OCI-LY7 (cell line): ENCODE results near the gene GRK6. TPM values are rescaled to one million over a fixed set of nuclear protein-coding genes. Genes with fewer than 3 reads are reported as not detected.

Experiments
- BruUV-seq: library from RNA; stranded (reverse); fragments of 400-500 nt; replicated peaks from 2 replicates; lab custom pipeline; 2021; lab: Mats Ljungman, UMichigan
- CTCF ChIA-PET: fragments of 300-600 bp; sonication (Branson Sonifier 250); formaldehyde crosslinking; loops from one replicate; lab custom pipeline; 2022; ENCODE audit warnings: antibody characterized with exemption; ENCODE audit not compliant: unreplicated experiment; lab: Charles Lee
- POLR2A ChIA-PET: fragments of 300-600 bp; sonication (Branson Sonifier 250); formaldehyde crosslinking; loops from one replicate; lab custom pipeline; 2022; ENCODE audit warnings: antibody characterized with exemption; lab: Charles Lee
- DNase-seq: peaks from one replicate; pipeline ENCODE4 v3.0.0-alpha.2; 2015; ENCODE audit warnings: low spot score
- H2AFZ ChIP-seq: fragments of 200-600 bp; sonication (generic), shearing (Covaris generic); 2 replicates; pipeline ENCODE4 v1.6.1; 2014; ENCODE audit warnings: mild to moderate bottlenecking, antibody characterized with exemption, low read length, moderate library complexity
- H3K27ac ChIP-seq: fragments of 200-600 bp; sonication (generic); 2 replicates; pipeline ENCODE4 v1.5.1; 2014; ENCODE audit warnings: mixed run types, low read depth, mild to moderate bottlenecking, moderate library complexity, low read length, inconsistent platforms; ENCODE audit not compliant: poor library complexity, severe bottlenecking
- H3K36me3 ChIP-seq: fragments of 200-600 bp; sonication (generic); 2 replicates; pipeline ENCODE4 v1.6.1; 2014; ENCODE audit warnings: mild to moderate bottlenecking, antibody characterized with exemption, low read length, moderate library complexity, mixed read lengths; ENCODE audit not compliant: insufficient read depth
- H3K4me1 ChIP-seq: fragments of 200-600 bp; sonication (generic); 2 replicates; pipeline ENCODE4 v1.5.1; 2014; ENCODE audit warnings: mild to moderate bottlenecking, low read length; ENCODE audit not compliant: insufficient read depth, poor library complexity, severe bottlenecking
- H3K4me2 ChIP-seq: fragments of 200-600 bp; sonication (generic); 2 replicates; pipeline ENCODE4 v1.6.1; 2014; ENCODE audit warnings: mild to moderate bottlenecking, low read length
- H3K4me3 ChIP-seq: fragments of 200-600 bp; sonication (generic); 2 replicates; pipeline ENCODE4 v1.5.1; 2014; ENCODE audit warnings: mild to moderate bottlenecking, low read depth, low read length; ENCODE audit not compliant: poor library complexity, severe bottlenecking
- H3K79me2 ChIP-seq: fragments of 200-600 bp; sonication (generic); 2 replicates; pipeline ENCODE4 v1.6.1; 2016; ENCODE audit warnings: low read depth, mild to moderate bottlenecking, low read length, moderate library complexity, mixed read lengths; ENCODE audit not compliant: insufficient read depth
- H3K9me2 ChIP-seq: fragments of 200-600 bp; sonication (generic); 2 replicates; pipeline ENCODE4 v1.6.1; 2016; ENCODE audit warnings: mild to moderate bottlenecking, low read length, mixed read lengths; ENCODE audit not compliant: insufficient read depth
- H3K9me3 ChIP-seq: fragments of 200-600 bp; sonication (generic); 2 replicates; pipeline ENCODE4 v1.6.1; 2014; ENCODE audit warnings: mild to moderate bottlenecking, mixed run types, low read length, mixed read lengths
- H4K20me1 ChIP-seq: fragments of 200-600 bp; sonication (generic); 2 replicates; pipeline ENCODE4 v1.6.1; 2014; ENCODE audit warnings: mild to moderate bottlenecking, antibody characterized with exemption, low read length, moderate library complexity, mixed read lengths; ENCODE audit not compliant: insufficient read depth
- EZH2phosphoT487 ChIP-seq: fragments of 200-600 bp; sonication (generic); IDR thresholded peaks from 2 replicates; pipeline ENCODE4 v1.6.1; 2018; ENCODE audit warnings: low read depth, borderline replicate concordance, mild to moderate bottlenecking, mixed run types, antibody characterized with exemption, low read length, moderate library complexity, mixed read lengths
- intact Hi-C: fragments of 100-400 bp; cut with micrococcal nuclease; formaldehyde crosslinking; loops from one replicate; pipeline ENCODE4 v1.10.0; 2022; ENCODE audit not compliant: unreplicated experiment
- total RNA-seq, 2 experiments: library from RNA; depleted of rRNA in 1 of 2; stranded (reverse); fragments of >200 nt in 1 of 2; shearing (Covaris generic) in 1 of 2; gene quantifications; 2 replicates each; pipeline ENCODE4 v1.2.3, GENCODE V29; 2014 to 2022
- TF ChIP-seq, protein P1 (sequence below): fragments of 200-600 bp; sonication (generic); conservative IDR thresholded peaks from 2 replicates; pipeline ENCODE4 v1.5.1; 2014; ENCODE audit warnings: mild to moderate bottlenecking, antibody characterized with exemption, low read length, moderate library complexity, mixed read lengths

Gene GRK6
- total RNA-seq, 2 experiments from 2014 or later: 46.2 to 99.4 TPM

DNA sequence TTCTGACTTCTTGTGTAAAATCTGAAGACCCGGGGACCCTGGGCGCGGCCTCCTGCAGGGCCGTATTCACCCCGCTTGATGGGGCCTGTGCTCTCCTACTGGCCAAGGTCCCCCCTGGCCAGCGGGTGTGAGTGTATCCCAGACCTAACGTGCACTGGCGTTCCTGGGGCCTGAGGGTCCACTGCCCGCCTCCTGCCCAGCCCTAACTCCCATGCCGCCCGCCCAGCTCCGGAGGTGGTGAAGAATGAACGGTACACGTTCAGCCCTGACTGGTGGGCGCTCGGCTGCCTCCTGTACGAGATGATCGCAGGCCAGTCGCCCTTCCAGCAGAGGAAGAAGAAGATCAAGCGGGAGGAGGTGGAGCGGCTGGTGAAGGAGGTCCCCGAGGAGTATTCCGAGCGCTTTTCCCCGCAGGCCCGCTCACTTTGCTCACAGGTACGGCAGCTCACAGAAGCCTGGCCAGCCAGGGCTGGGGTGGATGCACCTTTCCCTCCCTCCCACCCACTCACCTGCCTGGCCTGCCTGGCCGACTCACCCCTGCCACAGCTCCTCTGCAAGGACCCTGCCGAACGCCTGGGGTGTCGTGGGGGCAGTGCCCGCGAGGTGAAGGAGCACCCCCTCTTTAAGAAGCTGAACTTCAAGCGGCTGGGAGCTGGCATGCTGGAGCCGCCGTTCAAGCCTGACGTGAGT lies 9.5 kb downstream of the GRK6 start:
- ChIA-PET CTCF (no interaction called here), POLR2A (no interaction called here)
- peaks cover 9% of the 10 kb centered on the region for H4K20me1 ChIP-seq
- H3K4me1 ChIP-seq: peaks cover 16% of the 10 kb centered on the region
- H3K79me2 ChIP-seq: no peaks in the 10 kb centered on the region
- H3K4me3 ChIP-seq: no peak overlapping the region
- H3K27ac ChIP-seq: no peak overlapping the region
- H2AFZ ChIP-seq: no peak overlapping the region
- intact Hi-C loops: no loop called here
- H3K36me3 ChIP-seq: peaks cover 85% of the 10 kb centered on the region
- no TSS peak for BruUV-seq
- H3K9me3 ChIP-seq: no peaks in the 10 kb centered on the region
- H3K4me2 ChIP-seq: no peak overlapping the region
- DNase-seq: no peak
- no peaks in the 10 kb centered on the region for H3K9me2 ChIP-seq
- TF ChIP-seq, protein P1, sequence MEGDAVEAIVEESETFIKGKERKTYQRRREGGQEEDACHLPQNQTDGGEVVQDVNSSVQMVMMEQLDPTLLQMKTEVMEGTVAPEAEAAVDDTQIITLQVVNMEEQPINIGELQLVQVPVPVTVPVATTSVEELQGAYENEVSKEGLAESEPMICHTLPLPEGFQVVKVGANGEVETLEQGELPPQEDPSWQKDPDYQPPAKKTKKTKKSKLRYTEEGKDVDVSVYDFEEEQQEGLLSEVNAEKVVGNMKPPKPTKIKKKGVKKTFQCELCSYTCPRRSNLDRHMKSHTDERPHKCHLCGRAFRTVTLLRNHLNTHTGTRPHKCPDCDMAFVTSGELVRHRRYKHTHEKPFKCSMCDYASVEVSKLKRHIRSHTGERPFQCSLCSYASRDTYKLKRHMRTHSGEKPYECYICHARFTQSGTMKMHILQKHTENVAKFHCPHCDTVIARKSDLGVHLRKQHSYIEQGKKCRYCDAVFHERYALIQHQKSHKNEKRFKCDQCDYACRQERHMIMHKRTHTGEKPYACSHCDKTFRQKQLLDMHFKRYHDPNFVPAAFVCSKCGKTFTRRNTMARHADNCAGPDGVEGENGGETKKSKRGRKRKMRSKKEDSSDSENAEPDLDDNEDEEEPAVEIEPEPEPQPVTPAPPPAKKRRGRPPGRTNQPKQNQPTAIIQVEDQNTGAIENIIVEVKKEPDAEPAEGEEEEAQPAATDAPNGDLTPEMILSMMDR: no peak
- no peak for TF ChIP-seq EZH2phosphoT487

DNA sequence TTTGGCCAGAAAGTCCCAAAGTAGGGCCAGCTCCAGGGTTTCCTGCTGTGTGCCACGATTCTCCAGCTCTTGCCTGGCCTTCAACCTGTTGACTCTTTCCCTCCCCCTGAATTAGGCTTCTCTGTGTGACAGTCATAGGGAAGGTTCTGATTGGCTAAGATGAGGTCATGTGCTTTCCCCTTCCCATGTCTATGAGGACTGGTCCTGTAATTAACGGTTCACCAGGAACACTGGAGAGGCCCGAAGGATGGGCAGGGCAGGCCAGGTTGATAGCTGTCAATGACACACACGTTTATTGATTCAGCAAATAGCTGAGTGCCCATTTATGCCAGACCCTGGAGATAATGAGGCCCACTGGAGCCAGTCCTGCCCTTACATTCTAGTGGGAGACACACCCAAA lies 11.1 kb downstream of the GRK6 start:
- H3K4me3 ChIP-seq: no peak overlapping the region
- TSS peak; percentile 27 for BruUV-seq
- peaks cover 3% of the 10 kb centered on the region; the same call in 1 of the 2 replicates for H4K20me1 ChIP-seq
- no peaks in the 10 kb centered on the region for H3K79me2 ChIP-seq
- ChIA-PET POLR2A (no interaction called here), CTCF (no interaction called here)
- no peaks in the 10 kb centered on the region for H3K9me3 ChIP-seq
- H2AFZ ChIP-seq: no peak overlapping the region
- peaks cover 91% of the 10 kb centered on the region for H3K36me3 ChIP-seq
- intact Hi-C loops: no loop called here
- DNase-seq: no peak
- H3K4me2 ChIP-seq: no peak overlapping the region
- no peaks in the 10 kb centered on the region for H3K4me1 ChIP-seq
- no peaks in the 10 kb centered on the region for H3K9me2 ChIP-seq
- no peak overlapping the region for H3K27ac ChIP-seq
- TF ChIP-seq EZH2phosphoT487: no peak

DNA sequence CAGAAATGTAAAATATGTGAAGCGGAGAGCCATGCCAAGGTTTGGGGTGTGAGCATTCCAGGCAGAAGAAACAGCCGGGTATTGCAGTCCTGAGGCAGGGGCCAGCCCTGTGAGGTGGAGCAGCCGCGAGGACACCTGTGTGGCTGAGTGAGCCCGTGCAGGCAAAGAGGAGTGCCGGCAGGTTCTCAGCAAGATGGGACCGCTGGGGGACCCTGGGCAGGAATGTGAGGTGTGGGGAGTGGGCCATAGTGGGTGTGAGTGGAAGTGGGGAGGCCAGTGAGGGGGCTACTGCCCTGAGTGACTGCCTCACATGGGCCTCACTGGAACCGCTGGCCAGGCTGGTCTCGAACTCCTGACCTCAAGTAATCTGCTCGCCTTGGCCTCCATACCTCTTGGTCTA lies 12.0 kb downstream of the GRK6 start:
- Histone ChIP-seq H3K4me3 (no peak overlapping the region), H2AFZ (no peak overlapping the region), H3K4me2 (no peak overlapping the region), H3K36me3 (peaks cover 88% of the 10 kb centered on the region), H4K20me1 (no peaks in the 10 kb centered on the region), H3K79me2 (no peaks in the 10 kb centered on the region), H3K9me3 (no peaks in the 10 kb centered on the region), H3K9me2 (no peaks in the 10 kb centered on the region), H3K27ac (no peak overlapping the region), H3K4me1 (no peaks in the 10 kb centered on the region)
- no peak for DNase-seq
- BruUV-seq: no TSS peak
- TF ChIP-seq, protein P1: no peak
- TF ChIP-seq EZH2phosphoT487: no peak
- intact Hi-C loops: no loop called here
- ChIA-PET POLR2A (no interaction called here), CTCF (interaction anchor here (1.0 kb wide), 1 partner anchor 35 kb away, joined by 3 read pairs; no protein-coding TSS in a partner anchor)
